SK-N-SH (cell line): ENCODE measurements around the gene SFI1. TPM values are rescaled to one million over a fixed set of nuclear protein-coding genes. Genes with fewer than 3 reads are reported as not detected.

Experiments
- CTCF ChIA-PET: fragments of 300-600, 350-600 bp; formaldehyde crosslinking; extraction: SDS; loops from one replicate; lab custom pipeline; 2021; lab: Yijun Ruan, JAX
- POLR2A ChIA-PET: fragments of 350-600 bp; sonication (Branson Sonifier 250); formaldehyde crosslinking; extraction: SDS; loops from one replicate; lab custom pipeline; 2020; ENCODE audit warnings: antibody characterized with exemption, inconsistent platforms; lab: Yijun Ruan, JAX
- DNase-seq: peaks from one replicate; pipeline ENCODE4 v3.0.0; 2012
- H2AFZ ChIP-seq: fragments of 200-600 bp; sonication (generic); 2 replicates; pipeline ENCODE4 v1.8.1; 2016; ENCODE audit warnings: antibody characterized with exemption, mild to moderate bottlenecking, low read depth
- H3F3A ChIP-seq: fragments of 200-600 bp; sonication (generic); replicated peaks from 2 replicates; pipeline ENCODE3; 2016; ENCODE audit warnings: antibody characterized with exemption, mild to moderate bottlenecking; ENCODE audit not compliant: insufficient read depth
- H3K27ac ChIP-seq, 2 experiments: fragments of 200-500 bp in 1 of 2; fragments of 200-600 bp in 1 of 2; sonication (Bioruptor generic) in 1 of 2; sonication (generic), shearing (Covaris generic) in 1 of 2; 2 replicates each; pipeline versions ENCODE4 v1.5.1 to v1.6.1; 2014 to 2016; ENCODE audit warnings: low read depth in 2 of 2, inconsistent platforms in 1 of 2, low read length in 1 of 2, mild to moderate bottlenecking in 1 of 2, mixed read lengths in 1 of 2
- H3K27me3 ChIP-seq: fragments of 200-600 bp; sonication (generic), shearing (Covaris generic); 2 replicates; pipeline ENCODE4 v1.6.1; 2016; ENCODE audit warnings: mixed run types; ENCODE audit not compliant: insufficient read depth
- H3K36me3 ChIP-seq, 2 experiments: fragments of 200-500 bp in 1 of 2; fragments of 200-600 bp in 1 of 2; sonication (Bioruptor generic) in 1 of 2; sonication (generic) in 1 of 2; replicated peaks in 1 of 2; 2 replicates each; pipeline versions ENCODE3 to v1.5.1; 2014 to 2016; ENCODE audit warnings: low read length in 1 of 2, mild to moderate bottlenecking in 1 of 2; ENCODE audit not compliant: insufficient read depth in 2 of 2, control insufficient read depth in 1 of 2
- H3K4me1 ChIP-seq, 2 experiments: fragments of 200-500 bp in 1 of 2; fragments of 200-600 bp in 1 of 2; sonication (Bioruptor generic) in 1 of 2; sonication (generic), shearing (Covaris generic) in 1 of 2; 2 replicates each; pipeline versions ENCODE4 v1.5.1 to v1.6.1; 2014 to 2016; ENCODE audit warnings: low read depth in 1 of 2, low read length in 1 of 2, mixed run types in 1 of 2; ENCODE audit not compliant: insufficient read depth in 2 of 2, control insufficient read depth in 1 of 2
- H3K4me2 ChIP-seq: fragments of 200-600 bp; sonication (generic), shearing (Covaris generic); 2 replicates; pipeline ENCODE4 v1.6.1; 2017; ENCODE audit warnings: mixed run types
- H3K4me3 ChIP-seq, 2 experiments: fragments of 200-500 bp in 1 of 2; fragments of 200-600 bp in 1 of 2; sonication (Bioruptor generic) in 1 of 2; sonication (generic), shearing (Covaris generic) in 1 of 2; 2 replicates each; pipeline versions ENCODE4 v1.5.1 to v1.8.1; 2014 to 2016; ENCODE audit warnings: low read depth in 2 of 2, inconsistent platforms in 1 of 2, low read length in 1 of 2, mild to moderate bottlenecking in 1 of 2, mixed read lengths in 1 of 2, moderate library complexity in 1 of 2
- H3K79me2 ChIP-seq: fragments of 200-600 bp; sonication (generic); 2 replicates; pipeline ENCODE4 v1.8.1; 2017; ENCODE audit warnings: mild to moderate bottlenecking; ENCODE audit not compliant: insufficient read depth
- H3K9ac ChIP-seq: fragments of 200-600 bp; sonication (generic); 2 replicates; pipeline ENCODE4 v1.6.1; 2017; ENCODE audit warnings: mixed run types
- H3K9me2 ChIP-seq: fragments of 200-600 bp; sonication (generic); 2 replicates; pipeline ENCODE4 v1.6.1; 2017; ENCODE audit warnings: mixed run types
- H3K9me3 ChIP-seq: fragments of 200-600 bp; sonication (generic); 2 replicates; pipeline ENCODE4 v1.6.1; 2017; ENCODE audit warnings: mixed run types, mild to moderate bottlenecking, moderate library complexity
- H4K20me1 ChIP-seq: fragments of 200-600 bp; sonication (generic); 2 replicates; pipeline ENCODE4 v1.6.1; 2017; ENCODE audit warnings: mild to moderate bottlenecking, mixed run types; ENCODE audit not compliant: insufficient read depth
- EZH2phosphoT487 ChIP-seq: fragments of 200-600 bp; sonication (generic); IDR thresholded peaks from 2 replicates; pipeline ENCODE4 v1.6.1; 2017; ENCODE audit warnings: low read depth, mixed run types, mild to moderate bottlenecking, antibody characterized with exemption, moderate library complexity, borderline replicate concordance
- FOSL2 ChIP-seq: IDR thresholded peaks from 2 replicates; pipeline ENCODE4 v1.4.0; 2012; ENCODE audit warnings: low read depth, mild to moderate bottlenecking, moderate library complexity, borderline replicate concordance
- FOXJ3 ChIP-seq: sonication (generic); formaldehyde crosslinking; IDR thresholded peaks from 2 replicates; pipeline ENCODE4 v1.5.1; 2020; ENCODE audit warnings: mild to moderate bottlenecking, missing genetic modification reagents
- FOXM1 ChIP-seq: IDR thresholded peaks from 2 replicates; pipeline ENCODE4 v1.4.0; 2012; ENCODE audit warnings: low read depth, mild to moderate bottlenecking
- IRF3 ChIP-seq: fragments of 150-350 bp; IDR thresholded peaks from 2 replicates; pipeline ENCODE4 v1.6.1; 2016; ENCODE audit warnings: mild to moderate bottlenecking, low read depth, low read length
- JUND ChIP-seq: IDR thresholded peaks from 2 replicates; pipeline ENCODE4 v1.4.0; 2012
- RFX5 ChIP-seq: IDR thresholded peaks from 2 replicates; pipeline ENCODE4 v1.6.1; 2012; ENCODE audit warnings: mild to moderate bottlenecking, improper control_type of control experiment, low read length
- RXRA ChIP-seq: IDR thresholded peaks from 2 replicates; pipeline ENCODE4 v1.4.0; 2012; ENCODE audit warnings: low read depth, mild to moderate bottlenecking, borderline replicate concordance
- TAF1 ChIP-seq: IDR thresholded peaks from 2 replicates; pipeline ENCODE4 v1.6.1; 2012; ENCODE audit warnings: low read depth, mild to moderate bottlenecking, low read length, moderate library complexity, borderline replicate concordance
- USF1 ChIP-seq: IDR thresholded peaks from 2 replicates; pipeline ENCODE4 v1.4.0; 2012; ENCODE audit warnings: low read depth, borderline replicate concordance
- ZBTB33 ChIP-seq: IDR thresholded peaks from 2 replicates; pipeline ENCODE4 v1.4.0; 2012; ENCODE audit warnings: low read depth, borderline replicate concordance
- WGBS: methylation state at CpG from one replicate; pipeline ENCODE4 v1.1.6; 2017; ENCODE audit warnings: low lambda C conversion rate; 5-methylcytosine and 5-hydroxymethylcytosine counted together
- polyA plus RNA-seq, 3 experiments: library from polyadenylated mRNA; depleted of rRNA; stranded (reverse); fragments of >200 nt; gene quantifications; 2 replicates each; pipeline ENCODE4 v1.2.3, GENCODE V29; 2012

Gene SFI1
- polyA plus RNA-seq, 1 of the 3 experiments (the other 2 are of a cell fraction) = 24.7 TPM

GRCh38 chr22:31486951-31487350 is 9.4 kb upstream of the SFI1 start:
- no peak overlapping the region for H3K4me3 ChIP-seq
- 97% methylated on average over 2 of the region's 2 CpGs for WGBS
- TF ChIP-seq RXRA (no peak), IRF3 (no peak), FOSL2 (no peak)
- H4K20me1 ChIP-seq = peaks cover 5% of the 10 kb centered on the region
- POLR2A ChIA-PET = no interaction called here
- peaks cover 6 to 8% of the 10 kb centered on the region in 2 experiments; a peak in 3 of 4 replicates for H3K4me1 ChIP-seq
- H3K9me2 ChIP-seq = no peaks in the 10 kb centered on the region
- no peaks in the 10 kb centered on the region for H3K9me3 ChIP-seq
- H3K27me3 ChIP-seq = no peaks in the 10 kb centered on the region
- no peak overlapping the region for H3K4me2 ChIP-seq
- no peak overlapping the region for H3K27ac ChIP-seq
- peaks cover 27 to 53% of the 10 kb centered on the region in 2 experiments for H3K36me3 ChIP-seq
- H3F3A ChIP-seq = peaks cover 4% of the 10 kb centered on the region
- no peak overlapping the region for H3K9ac ChIP-seq
- H2AFZ ChIP-seq = no peak overlapping the region
- peaks cover 86% of the 10 kb centered on the region for H3K79me2 ChIP-seq
- CTCF ChIA-PET = no interaction called here
- no peak for DNase-seq

- Histone ChIP-seq H3K9me2 (no peaks in the 10 kb centered on the region), H3F3A (peaks cover 4% of the 10 kb centered on the region), H3K9ac (peak overlapping the region; percentile 74), H4K20me1 (peaks cover 3% of the 10 kb centered on the region; the same call in 1 of the 2 replicates), H3K36me3 (peaks cover 27 to 44% of the 10 kb centered on the region in 2 experiments), H3K4me3 (peak overlapping the region; percentile 77 to 90), H3K79me2 (peaks cover 73% of the 10 kb centered on the region), H3K27me3 (no peaks in the 10 kb centered on the region), H3K4me1 (peaks cover 6 to 8% of the 10 kb centered on the region in 2 experiments; a peak in 3 of 4 replicates), H2AFZ (no peak overlapping the region; the same call in 1 of the 2 replicates), H3K4me2 (peak overlapping the region; percentile 95), H3K27ac (peak overlapping the region in 1 of 2 experiments; percentile 37; a peak in 2 of 4 replicates), H3K9me3 (no peaks in the 10 kb centered on the region)
- WGBS = 67% methylated on average over 6 of the region's 6 CpGs
- ChIA-PET CTCF (interaction anchor here (0.7 to 0.8 kb wide), 2 partner anchors 28 to 175 kb away, joined by 3 read pairs; no protein-coding TSS in a partner anchor), POLR2A (interaction anchor here (0.9 to 1.0 kb wide), 2 partner anchors 89 to 113 kb away, joined by 3 to 4 read pairs; partner anchors contain the start of gene DRG1)
- TF ChIP-seq EZH2phosphoT487 = no peak
- no peak for TF ChIP-seq TAF1
- no peak for TF ChIP-seq ZBTB33
- TF ChIP-seq FOXM1 = no peak
- no peak for TF ChIP-seq JUND
- TF ChIP-seq FOXJ3 (CRISPR knock-in tag) = no peak
- TF ChIP-seq USF1 = no peak
- no peak for TF ChIP-seq RFX5
- no peak for DNase-seq
Observed at GRCh38 chr22:31488346-31488883, 7.9 kb upstream of the SFI1 start.
